Measurements from ENCODE around the gene CNOT8.

The CNOT8 gene

GRCh38 chr5:154862766-154863165, 4.3 kb downstream of the CNOT8 start:
- no peak for DNase-seq
- no peak overlapping the region for H3K27ac ChIP-seq
- H3K27me3 ChIP-seq, result no peaks in the 10 kb centered on the region
- peaks cover 24 to 36% (median 34%) of the 10 kb centered on the region in 3 donors for H3K36me3 ChIP-seq
- H3K9me3 ChIP-seq, result no peaks in the 10 kb centered on the region
- no peak for TF ChIP-seq CTCF (IDR thresholded peaks at IDR 0.05)
- intact Hi-C loops (cut with DNase I; ENCODE audit: low total_unique reads), result no loop called here
- H3K4me3 ChIP-seq, result no peak overlapping the region
- peaks cover 0 to 52% (median 18%) of the 10 kb centered on the region in 4 donors for H3K4me1 ChIP-seq

GRCh38 chr5:154863291-154864080, 5.1 kb downstream of the CNOT8 start:
- Histone ChIP-seq H3K27me3 (no peaks in the 10 kb centered on the region), H3K27ac (no peak overlapping the region), H3K4me1 (peaks cover 0 to 55% (median 18%) of the 10 kb centered on the region in 4 donors), H3K36me3 (peaks cover 31 to 39% (median 39%) of the 10 kb centered on the region in 3 donors), H3K4me3 (no peak overlapping the region), H3K9me3 (no peaks in the 10 kb centered on the region)
- no peak for DNase-seq
- no peak for TF ChIP-seq CTCF (IDR thresholded peaks at IDR 0.05)
- intact Hi-C loops (cut with DNase I; ENCODE audit: low total_unique reads), result no loop called here

- H3K9me3 ChIP-seq, result no peaks in the 10 kb centered on the region
Observed at GRCh38 chr5:154865466-154866184, 7.2 kb downstream of the CNOT8 start.

GRCh38 chr5:154866841-154867240, 8.4 kb downstream of the CNOT8 start:
- intact Hi-C loops (cut with DNase I; ENCODE audit: low total_unique reads), result no loop called here

More at GRCh38 chr5:154865466-154866184, 7.2 kb downstream of the CNOT8 start:
- no peak for TF ChIP-seq CTCF (IDR thresholded peaks at IDR 0.05)
- Histone ChIP-seq H3K36me3 (peaks cover 43 to 50% (median 48%) of the 10 kb centered on the region in 3 donors), H3K4me3 (no peak overlapping the region), H3K27ac (peak overlapping the region in 1 of 2 donors; percentile 44), H3K27me3 (no peaks in the 10 kb centered on the region), H3K4me1 (peaks cover 0 to 47% (median 11%) of the 10 kb centered on the region in 4 donors)
- intact Hi-C loops (cut with DNase I; ENCODE audit: low total_unique reads), result no loop called here
- no peak for DNase-seq

GRCh38 chr5:154868702-154869101, 10.3 kb downstream of the CNOT8 start:
- Histone ChIP-seq H3K27me3 (no peaks in the 10 kb centered on the region), H3K4me1 (peaks cover 0 to 44% (median 5%) of the 10 kb centered on the region in 4 donors), H3K9me3 (no peaks in the 10 kb centered on the region), H3K27ac (no peak overlapping the region), H3K36me3 (peaks cover 74 to 76% (median 74%) of the 10 kb centered on the region in 3 donors), H3K4me3 (no peak overlapping the region)
- no peak for DNase-seq
- TF ChIP-seq CTCF (IDR thresholded peaks at IDR 0.05), result no peak
- intact Hi-C loops (cut with DNase I; ENCODE audit: low total_unique reads), result no loop called here

More at GRCh38 chr5:154866841-154867240, 8.4 kb downstream of the CNOT8 start:
- Histone ChIP-seq H3K27ac (peak overlapping the region in 1 of 2 donors; percentile 44), H3K4me3 (no peak overlapping the region), H3K36me3 (peaks cover 55 to 62% (median 61%) of the 10 kb centered on the region in 3 donors), H3K27me3 (no peaks in the 10 kb centered on the region), H3K9me3 (no peaks in the 10 kb centered on the region), H3K4me1 (peaks cover 0 to 37% (median 7%) of the 10 kb centered on the region in 4 donors)
- no peak for DNase-seq
- no peak for TF ChIP-seq CTCF (IDR thresholded peaks at IDR 0.05)

Measured in tibial artery (tissue), 4 donors.